Upper lobe of left lung (tissue), 4 donors: ENCODE data around the gene TATDN2.

ENCODE experiments used
- EP300 ChIP-seq, 4 donors: sonication (generic); formaldehyde crosslinking; IDR thresholded peaks; one replicate each; pipeline ENCODE4 v1.5.1; 2017; ENCODE audit warnings: antibody characterized with exemption in 4 of 4, control low read depth in 2 of 4
- POLR2A ChIP-seq, 4 donors: fragments of 450-650 bp; IDR thresholded peaks; one replicate each; pipeline ENCODE4 v1.5.1; 2016 to 2017; ENCODE audit warnings: antibody characterized with exemption in 4 of 4, mild to moderate bottlenecking in 2 of 4
- TF ChIP-seq, protein P1 (sequence below), 6 experiments: fragments of 450-650 bp in 4 of 6; fragments of 200-600 bp in 2 of 6; sonication (generic) in 2 of 6; IDR thresholded peaks; one replicate each; pipeline ENCODE4 v1.5.1; 2016 to 2019; ENCODE audit warnings: antibody characterized with exemption in 6 of 6

DNA sequence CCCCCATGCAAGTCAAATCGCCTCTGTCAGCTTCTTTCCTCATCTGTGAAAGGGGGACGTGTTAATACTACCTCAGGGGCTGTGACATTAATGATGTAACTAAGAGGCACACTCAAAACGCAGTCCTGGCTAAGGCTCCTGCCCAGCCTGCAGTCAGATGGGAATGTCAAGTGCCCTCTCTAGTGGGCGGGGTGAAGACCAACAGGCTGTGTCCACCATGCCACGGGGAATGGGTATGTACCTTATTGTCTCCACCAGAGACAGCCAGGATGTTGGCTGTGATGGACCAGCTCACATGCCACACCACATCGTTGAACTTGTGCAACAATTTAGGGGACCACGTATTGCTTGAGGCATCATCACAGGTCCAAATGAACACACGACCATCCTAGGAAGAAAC lies 55.5 kb downstream of the TATDN2 start:
- TF ChIP-seq, protein P1, sequence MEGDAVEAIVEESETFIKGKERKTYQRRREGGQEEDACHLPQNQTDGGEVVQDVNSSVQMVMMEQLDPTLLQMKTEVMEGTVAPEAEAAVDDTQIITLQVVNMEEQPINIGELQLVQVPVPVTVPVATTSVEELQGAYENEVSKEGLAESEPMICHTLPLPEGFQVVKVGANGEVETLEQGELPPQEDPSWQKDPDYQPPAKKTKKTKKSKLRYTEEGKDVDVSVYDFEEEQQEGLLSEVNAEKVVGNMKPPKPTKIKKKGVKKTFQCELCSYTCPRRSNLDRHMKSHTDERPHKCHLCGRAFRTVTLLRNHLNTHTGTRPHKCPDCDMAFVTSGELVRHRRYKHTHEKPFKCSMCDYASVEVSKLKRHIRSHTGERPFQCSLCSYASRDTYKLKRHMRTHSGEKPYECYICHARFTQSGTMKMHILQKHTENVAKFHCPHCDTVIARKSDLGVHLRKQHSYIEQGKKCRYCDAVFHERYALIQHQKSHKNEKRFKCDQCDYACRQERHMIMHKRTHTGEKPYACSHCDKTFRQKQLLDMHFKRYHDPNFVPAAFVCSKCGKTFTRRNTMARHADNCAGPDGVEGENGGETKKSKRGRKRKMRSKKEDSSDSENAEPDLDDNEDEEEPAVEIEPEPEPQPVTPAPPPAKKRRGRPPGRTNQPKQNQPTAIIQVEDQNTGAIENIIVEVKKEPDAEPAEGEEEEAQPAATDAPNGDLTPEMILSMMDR (IDR thresholded peaks at IDR 0.05): no peak
- no peak for TF ChIP-seq POLR2A (IDR thresholded peaks at IDR 0.05)
- no peak for TF ChIP-seq EP300 (IDR thresholded peaks at IDR 0.05)
